ENCODE results near the gene PHLDA3.

The PHLDA3 gene

DNA sequence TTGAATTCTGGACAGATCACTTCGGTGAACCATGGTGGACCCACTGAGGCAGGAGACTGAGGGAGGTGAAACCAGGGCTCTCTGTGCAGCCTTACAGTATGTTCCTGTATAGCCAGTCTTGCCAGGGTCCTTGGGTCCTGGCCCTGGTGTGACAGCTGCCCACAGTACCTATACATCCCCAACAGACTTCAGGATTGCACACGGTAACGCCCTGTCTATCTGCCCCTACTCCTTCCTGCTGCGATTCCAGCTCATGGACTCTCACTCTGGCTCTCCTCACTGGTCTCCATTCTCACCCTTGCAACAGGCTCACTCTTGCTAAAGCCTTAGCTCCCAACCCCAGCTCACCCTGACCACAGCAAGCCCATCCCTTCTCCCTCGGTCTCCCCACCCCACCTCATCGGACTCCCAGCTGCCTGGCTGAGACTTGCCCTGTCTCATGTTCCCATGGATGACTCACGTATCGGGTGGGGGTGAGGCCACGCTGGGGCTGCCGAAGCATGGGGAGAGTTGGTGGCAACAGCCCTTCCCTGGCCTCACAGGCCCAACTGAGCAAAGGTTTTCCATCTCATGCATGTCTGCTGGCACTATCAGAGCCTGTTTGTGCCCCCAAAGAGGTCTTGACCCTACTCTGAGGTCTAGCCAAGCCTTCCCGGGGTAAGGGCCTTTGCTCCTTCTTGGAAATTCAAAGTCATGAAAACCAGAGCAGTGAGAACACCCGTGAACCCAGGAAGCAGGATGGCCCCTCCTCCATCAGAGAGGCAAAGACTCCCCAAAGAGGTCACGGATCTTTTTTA lies 7.1 kb downstream of the PHLDA3 start:
- DNase-seq (ENCODE audit: low read depth), result peak; percentile 97

GRCh38 chr1:201460814-201461644 lies 8.0 kb downstream of the PHLDA3 start:
- peak; percentile 98 for DNase-seq (ENCODE audit: low read depth)

GRCh38 chr1:201459775-201460174 lies 9.2 kb downstream of the PHLDA3 start:
- no peak for DNase-seq (ENCODE audit: low read depth)

- DNase-seq (ENCODE audit: low read depth), result no peak
Measured at GRCh38 chr1:201459052-201459451, 9.9 kb downstream of the PHLDA3 start.

GRCh38 chr1:201457508-201457960 lies 11.5 kb downstream of the PHLDA3 start:
- peak; percentile 34 for DNase-seq (ENCODE audit: low read depth)

DNA sequence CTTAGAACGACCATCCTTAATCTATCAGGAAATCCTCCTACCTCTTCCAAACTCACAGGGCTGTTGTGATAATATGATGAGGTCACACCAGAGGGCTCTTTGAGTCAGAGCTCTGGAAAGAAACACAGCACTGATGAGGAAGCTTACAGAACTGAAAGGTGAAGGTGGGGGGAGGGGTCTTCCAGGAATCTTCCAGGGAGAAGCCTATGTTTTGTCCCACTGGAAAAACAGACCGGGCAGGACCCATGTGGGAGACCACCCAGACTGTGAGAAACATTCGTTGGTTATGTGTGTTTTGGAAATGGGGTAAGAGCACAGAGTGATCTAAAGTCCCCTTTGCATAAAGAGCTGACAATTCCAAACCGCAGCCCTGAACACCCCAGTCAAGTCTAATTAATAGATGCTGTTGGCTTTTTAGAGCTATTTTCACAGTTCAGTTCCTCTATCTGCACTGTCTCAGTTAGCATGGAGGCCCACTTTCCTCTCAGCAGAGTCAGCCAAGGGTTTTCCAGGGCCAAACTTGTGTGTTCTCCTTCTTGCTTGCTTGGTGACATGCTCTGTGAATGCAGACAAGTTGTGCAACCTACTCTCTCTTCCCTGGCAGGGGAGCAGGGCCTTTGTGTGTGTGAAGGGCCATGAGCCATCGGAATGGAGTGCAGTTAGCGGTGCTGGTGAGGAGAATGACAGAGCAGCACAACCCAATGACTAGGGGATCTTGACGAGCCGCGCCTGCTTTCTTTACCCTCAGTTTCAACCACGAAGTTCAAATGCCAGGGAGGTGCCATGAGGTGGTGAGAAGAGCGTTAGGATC lies 12.3 kb downstream of the PHLDA3 start:
- DNase-seq (ENCODE audit: low read depth), result peak; percentile 98

DNA sequence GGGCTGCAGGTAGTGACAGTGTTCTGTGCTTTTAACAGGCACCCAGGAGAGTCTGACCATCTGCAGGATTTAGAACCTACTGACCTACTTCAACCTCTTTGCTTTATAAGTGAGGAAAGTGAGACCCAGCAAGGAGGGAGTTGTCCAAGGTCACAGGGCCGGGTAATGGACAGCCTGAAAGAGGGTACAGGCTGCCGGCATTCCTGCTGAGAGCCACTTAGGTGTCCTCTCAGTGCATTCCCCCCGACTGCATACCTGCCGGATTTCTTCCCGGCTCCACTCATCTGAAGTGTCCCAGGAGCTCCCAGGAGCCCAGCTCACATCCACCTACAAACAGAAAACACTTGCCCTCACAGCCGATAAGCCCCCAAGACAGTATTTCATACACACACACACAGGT lies 13.9 kb downstream of the PHLDA3 start:
- DNase-seq (ENCODE audit: low read depth), result no peak

- DNase-seq (ENCODE audit: low read depth), result no peak
Measured at GRCh38 chr1:201454608-201455007, 14.4 kb downstream of the PHLDA3 start.

DNA sequence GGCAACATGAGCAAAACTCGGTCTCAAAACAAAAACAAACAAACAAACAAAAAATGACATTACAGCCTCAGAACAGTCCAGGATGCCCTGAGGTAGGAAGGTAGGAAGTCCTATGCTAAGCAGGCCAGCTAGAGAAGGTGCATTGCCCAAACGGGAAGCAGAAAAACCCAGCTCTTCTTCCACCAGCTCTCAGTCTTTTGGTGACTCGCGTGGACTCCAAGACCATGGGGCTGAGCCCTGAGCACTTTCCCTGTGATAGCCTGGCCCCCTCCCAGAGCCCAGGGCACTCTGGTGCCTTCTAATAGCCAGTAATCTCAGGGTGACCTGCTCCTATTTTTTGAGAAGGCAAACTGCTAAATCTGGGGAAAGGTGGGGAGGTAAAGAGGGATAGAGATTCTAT lies 16.1 kb downstream of the PHLDA3 start:
- peak; percentile 39 for DNase-seq (ENCODE audit: low read depth)

GRCh38 chr1:201450721-201451291 lies 18.2 kb downstream of the PHLDA3 start:
- DNase-seq (ENCODE audit: low read depth), result peak; percentile 72

DNA sequence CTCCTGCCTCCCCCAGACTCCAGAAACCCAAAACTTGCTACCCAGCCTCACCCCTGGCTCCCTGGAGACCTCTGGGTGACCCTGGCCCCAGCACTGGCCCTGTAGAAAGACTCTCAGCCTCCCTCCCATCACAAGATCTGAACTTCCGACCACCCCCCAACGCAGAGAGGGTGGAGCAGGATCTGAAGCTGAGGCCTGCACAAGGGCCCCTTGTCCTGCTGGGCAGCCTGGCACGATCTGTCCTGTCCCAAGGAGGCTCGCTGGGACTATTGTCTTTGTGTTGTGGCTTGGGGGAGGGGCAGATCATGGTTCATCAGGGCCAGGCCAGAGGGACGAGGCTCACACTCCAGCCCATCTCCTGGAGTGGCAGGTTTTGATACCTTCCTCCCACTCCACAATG lies 20.0 kb downstream of the PHLDA3 start:
- DNase-seq (ENCODE audit: low read depth), result no peak

GRCh38 chr1:201447903-201448871 lies 20.8 kb downstream of the PHLDA3 start:
- DNase-seq (ENCODE audit: low read depth), result peak; percentile 74

- no peak for DNase-seq (ENCODE audit: low read depth)
Measured at GRCh38 chr1:201445310-201445709, 23.7 kb downstream of the PHLDA3 start.

- DNase-seq (ENCODE audit: low read depth), result peak; percentile 82
Measured at GRCh38 chr1:201444792-201445191, 24.2 kb downstream of the PHLDA3 start.

DNA sequence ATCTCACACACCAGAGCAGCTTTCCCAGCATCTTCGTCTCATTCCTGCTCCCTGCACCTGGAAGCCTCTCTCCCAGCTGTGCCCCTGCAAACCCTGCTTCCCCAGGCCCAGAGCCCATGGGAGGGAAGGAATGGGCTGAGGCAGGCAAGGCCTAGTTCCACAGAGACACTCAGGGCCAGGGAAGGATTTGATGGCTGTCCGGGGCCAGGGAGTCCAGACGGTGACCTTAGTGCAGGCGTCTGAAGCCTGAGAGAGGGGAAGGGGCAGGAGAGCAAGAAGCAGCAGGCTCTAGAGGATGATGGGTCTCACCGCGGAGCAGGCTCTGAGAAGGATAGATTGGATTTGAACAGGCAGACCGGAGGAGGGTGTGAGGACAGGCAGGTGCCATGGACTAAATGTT lies 25.2 kb downstream of the PHLDA3 start:
- DNase-seq (ENCODE audit: low read depth), result no peak

GRCh38 chr1:201436969-201437368 lies 32.0 kb downstream of the PHLDA3 start:
- no peak for DNase-seq (ENCODE audit: low read depth)

- peak; percentile 70 for DNase-seq (ENCODE audit: low read depth)
Measured at GRCh38 chr1:201436393-201436792, 32.6 kb downstream of the PHLDA3 start.

DNA sequence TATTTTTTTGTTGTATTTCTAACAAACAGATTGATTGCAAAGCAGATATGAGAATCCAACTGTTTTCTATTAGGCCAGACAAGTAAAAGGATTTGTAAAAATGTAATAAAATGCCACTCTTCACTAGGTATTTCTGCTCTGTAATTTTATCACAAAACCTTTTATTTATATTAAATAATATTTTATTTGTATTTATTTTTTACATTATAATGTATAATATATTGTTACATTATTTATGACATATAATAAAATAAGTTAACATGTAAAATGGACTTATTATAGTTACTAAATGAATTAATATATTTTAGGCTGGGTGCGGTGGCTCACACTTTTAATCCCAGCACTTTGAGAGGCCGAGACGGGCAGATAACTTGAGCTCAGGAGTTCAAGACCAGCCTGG lies 34.7 kb downstream of the PHLDA3 start:
- no peak for DNase-seq (ENCODE audit: low read depth)

DNA sequence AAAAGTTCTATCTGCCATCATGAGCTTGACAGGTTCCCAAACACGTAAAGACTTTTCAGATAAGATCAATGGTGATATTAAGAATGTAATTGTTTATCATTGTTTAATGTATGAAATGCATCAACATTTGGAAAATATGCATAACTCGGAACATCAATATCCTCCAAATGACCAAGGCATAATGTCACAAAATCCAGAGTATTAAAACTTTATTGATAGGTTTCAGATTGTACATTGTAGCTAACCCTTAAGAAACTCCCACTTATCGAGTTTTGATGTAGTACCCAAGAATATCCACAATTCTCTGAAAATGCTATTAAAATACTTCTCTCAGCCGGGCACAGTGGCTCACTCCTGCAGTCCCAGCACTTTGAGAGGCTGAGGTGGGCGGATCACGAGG lies 35.4 kb downstream of the PHLDA3 start:
- no peak for DNase-seq (ENCODE audit: low read depth)

GRCh38 chr1:201430776-201431175 lies 38.2 kb downstream of the PHLDA3 start:
- no peak for DNase-seq (ENCODE audit: low read depth)

Data from ELR (cell line).